GM18868 (cell line): ENCODE measurements around the gene COL27A1.

Experiments used
- ATAC-seq: cut with Tn5 transposase; IDR thresholded peaks from one replicate; pipeline ENCODE4 v1.9.1; 2021; ENCODE audit warnings: mild to moderate bottlenecking, moderate library complexity; ENCODE audit not compliant: unreplicated experiment

Gene COL27A1

DNA sequence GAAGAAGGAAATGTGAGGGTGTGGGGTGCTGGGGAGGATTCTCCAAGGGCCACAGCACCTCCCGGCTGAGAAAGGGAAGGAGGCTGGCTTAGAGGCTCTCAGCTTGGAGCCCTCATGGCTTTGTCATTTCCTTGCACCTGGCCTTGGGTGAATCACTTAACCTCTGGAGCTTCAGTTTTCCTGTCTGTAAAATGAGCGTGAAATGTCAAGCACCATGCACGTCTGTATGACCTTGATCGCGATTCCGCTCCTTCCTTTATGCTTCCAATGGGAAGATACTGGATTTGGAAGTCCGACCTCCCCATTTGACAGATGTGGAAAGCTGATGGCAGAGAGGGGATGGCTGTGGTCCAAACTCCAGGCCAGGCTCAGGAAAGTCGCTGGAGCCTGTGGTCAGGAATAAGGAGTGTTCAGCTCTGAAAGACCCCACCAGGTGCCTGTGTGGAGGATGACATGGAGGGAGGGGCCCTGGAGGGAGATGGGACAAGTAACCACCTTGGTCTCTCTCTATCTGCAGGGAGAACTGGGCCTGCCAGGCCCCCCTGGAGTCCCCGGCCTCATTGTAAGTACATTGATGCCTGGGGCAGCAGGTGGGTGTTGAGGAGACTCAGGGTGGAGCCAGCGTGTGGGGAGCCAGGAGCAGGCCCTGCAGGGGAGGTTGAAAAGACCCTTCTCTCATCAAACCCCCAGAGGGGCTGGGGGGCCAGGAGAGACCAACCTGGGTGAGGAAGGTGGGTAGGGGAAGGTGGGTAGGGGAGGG lies 66.5 kb downstream of the COL27A1 start:
- ATAC-seq: no peak

DNA sequence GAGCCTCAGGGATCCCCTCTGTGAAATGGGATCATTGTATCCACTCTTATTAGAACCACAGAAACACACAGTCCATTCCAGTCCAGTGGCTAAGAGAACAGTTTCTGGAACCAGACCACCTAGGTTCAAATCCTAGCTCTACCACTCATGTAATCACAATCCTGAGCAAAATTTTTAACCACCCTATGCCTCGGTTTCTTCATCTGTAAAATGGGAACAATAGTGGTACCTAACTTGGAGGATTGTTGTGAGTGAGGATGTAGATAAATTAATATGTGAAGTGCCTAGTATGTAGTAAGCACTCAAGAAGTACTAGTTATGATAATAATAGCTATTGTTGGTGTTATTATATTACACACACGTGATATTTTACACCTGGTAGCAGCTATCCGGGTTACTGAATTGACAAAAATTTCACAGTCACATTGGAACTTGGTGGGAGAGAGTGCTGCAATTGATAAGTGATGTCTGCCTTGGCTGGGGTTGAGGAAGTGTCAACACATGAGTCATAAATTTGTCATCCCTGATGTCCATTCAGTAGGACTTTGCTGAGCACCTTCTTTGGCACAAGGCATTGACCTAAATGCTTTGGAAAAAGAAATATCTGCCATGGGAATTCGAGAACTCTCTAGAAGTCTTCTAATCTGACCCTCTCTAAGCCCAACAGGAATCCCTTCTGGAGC lies 68.4 kb downstream of the COL27A1 start:
- ATAC-seq: no peak

DNA sequence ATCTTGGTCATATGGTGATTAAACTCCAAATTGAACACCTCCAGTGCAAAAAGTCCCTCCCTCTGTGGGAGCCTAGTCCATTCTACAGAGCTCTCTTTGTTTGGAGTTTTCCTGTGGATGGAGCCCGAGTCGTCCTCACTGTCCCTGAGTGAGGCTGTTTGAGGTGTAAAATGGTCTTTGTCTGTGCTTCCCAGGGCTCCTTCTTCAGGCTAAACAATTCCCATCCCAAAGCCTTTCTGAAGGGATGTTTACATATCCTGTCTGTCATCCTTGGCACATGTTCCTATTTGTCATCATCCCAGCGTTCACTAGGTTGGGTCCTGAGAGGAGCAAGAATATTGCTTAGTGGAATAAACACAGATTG lies 68.9 kb downstream of the COL27A1 start:
- no peak for ATAC-seq

DNA sequence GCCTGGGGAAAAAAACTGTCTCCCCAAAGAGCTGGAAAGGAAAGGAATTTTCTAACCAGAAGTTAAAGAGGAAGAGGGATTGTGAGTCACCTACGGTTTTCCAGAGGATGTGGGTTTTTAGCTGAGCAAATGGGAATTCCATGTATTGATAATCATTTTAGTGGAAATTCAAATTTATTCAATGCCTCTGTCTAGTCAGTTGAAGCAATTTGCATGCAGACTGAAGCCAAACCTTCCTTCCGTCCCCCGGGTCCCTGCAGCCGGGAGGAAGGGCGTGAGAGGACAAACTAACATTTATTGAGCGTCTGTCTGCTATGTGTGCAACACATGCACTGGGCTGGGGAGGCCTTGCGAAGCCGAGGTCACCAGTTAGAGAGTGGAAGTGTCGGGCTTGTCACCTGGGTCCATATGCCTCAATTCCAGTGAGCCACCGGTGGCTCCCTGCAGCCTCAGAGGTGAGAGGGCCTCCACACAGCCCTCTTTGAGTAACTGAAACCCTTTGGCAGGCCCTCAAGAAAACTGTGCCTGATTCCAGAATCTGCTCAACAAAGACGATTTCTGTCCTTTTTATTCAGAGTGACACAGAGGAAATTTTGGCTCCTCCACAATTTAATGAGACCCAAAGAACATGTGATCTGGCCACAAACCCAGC lies 70.3 kb downstream of the COL27A1 start:
- no peak for ATAC-seq

DNA sequence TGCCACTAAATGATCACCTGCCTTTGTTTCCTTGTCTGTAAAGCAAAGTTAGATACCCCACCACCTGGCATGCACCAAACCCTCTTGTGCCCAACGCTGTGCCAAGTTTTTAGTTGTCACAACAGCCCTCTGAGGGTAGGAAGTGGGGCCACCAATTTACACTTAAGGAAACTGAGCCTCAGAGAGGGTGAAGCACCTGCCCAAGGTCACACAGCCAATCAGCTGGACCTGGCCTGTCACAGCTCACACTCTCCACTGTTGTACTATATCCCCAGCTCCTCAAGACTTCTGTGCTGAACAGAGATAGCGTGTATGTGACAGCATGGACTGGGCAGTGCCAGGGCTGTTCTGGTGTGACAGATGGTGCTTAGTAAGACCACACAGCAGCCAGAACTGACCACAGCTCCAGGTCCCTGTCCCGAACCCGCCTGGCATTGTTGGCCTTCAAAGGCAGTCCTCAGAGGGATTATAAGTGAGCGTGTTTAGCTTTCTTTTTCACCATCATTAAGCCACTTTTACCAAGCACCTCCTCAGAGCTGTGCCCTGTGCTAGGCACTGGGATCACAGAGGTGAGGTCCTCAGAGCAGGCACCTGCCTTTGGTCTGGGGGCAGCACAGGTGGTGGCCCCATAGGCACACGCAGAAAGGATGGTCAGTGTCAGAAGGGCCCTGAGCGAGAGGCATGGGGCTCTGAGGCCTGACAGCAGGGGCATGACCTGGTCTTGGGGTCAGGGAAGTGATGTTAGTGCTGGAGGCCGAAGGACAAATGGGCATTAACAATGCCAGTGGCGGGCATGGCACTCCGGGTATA lies 71.1 kb downstream of the COL27A1 start:
- no peak for ATAC-seq

DNA sequence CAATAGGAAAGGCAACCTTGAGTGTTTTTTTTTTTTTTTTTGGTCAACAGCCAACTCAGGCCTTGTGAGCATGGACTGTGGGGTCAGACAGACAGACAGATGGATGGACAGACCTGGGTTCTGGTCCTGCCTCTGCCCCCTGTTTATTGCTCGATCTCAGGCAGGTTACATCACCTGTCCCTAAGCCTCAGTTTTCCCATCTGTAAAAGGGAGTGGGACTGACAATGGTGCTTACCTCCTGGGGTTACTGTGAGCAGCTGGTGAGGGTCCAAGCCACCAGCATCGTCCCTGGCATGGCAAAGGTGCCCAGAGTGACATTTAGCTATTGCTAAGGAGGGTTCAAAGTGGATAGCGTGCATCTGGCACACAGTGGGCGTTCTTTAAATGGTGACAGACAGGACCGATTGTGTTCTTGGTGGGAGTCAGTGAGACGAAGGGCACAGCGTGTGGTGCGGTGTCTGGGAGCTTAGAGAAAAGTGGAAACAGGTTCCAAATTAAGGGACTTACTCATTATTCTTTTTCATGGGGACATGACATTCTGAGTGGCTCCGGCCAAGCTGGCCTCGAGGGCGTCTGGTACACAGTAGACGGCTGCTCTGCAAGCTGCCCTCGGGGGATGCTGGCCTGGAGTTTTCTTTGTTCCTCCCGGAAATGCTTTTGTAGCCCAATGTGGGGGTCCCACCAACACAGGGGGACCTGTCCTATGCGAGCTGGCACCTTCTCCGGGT lies 72.1 kb downstream of the COL27A1 start:
- no peak for ATAC-seq

DNA sequence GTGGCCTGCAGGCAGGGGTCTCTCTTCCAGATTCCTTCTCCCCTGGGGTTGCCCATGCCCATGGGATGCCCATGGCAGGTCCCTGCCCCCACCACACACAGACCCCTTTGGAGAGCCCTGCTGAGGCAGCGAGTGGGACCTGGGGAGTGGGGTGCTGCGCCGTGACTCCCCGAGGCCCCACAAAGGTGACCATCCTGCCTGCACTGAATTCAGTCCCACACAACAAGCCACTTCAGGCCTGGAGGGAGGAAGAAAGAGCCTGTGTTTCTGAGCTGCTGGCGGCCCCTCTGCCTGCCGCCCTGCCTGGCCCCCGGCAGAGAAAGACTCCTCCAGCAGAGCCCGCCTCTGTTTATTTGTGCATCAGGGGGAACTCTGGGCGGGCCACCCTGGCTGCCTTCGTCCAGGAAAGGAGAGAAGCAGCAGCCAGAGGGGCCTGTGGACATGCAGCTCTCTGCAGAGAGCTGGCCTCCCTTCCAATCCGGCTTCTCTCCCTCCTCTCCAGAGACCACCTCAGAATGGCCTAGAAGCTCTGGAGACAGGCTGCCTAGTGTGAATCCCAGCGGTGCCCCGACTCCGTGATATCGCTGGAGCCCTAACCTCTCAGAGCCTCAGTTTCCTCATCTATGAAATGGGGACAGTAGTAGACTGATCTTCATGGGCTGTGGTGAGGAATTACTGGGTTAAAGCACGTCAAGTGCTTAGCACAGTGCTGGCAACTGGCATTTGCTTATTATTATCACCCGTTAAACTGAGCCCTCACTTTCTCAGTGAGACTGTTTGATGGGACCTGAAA lies 72.9 kb downstream of the COL27A1 start:
- no peak for ATAC-seq

DNA sequence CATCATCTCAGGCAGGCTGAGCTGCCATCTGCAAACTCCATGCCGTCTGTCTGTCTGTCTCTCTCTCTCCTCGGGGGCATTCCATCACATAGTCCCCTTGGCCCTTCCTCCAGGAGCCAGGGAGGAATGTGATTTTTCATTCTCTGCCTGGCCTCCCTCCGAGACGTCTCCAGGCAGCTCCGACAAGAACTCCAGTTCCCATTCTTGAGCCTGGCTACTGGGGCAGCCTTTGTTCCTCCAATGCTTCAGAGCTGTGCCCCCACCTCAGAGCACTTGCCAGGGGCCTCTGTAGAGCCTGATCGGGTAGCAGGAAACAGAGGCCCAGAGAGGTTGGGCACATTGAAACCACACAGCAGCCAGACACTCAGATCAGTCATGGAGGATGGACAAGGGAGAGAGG lies 74.0 kb downstream of the COL27A1 start:
- no peak for ATAC-seq

DNA sequence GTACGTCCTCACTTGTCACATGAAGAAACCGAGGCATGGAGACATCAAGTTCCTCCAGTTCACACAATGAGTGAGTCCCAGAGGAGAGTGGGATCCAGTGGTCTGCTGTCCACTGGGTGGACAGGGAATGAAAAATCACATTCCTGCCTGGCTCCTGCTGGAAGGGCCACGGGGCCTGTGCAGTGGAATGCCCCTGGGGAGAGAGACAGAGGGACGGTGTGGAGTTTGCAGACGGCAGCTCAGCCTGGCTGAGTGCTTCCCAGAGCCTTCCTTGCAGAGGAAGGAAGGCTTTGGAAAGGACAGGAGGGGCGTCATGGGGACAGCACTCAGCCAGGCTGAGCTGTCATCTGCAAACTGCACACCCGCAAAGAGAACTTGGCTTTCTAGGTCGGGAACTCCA lies 74.7 kb downstream of the COL27A1 start:
- no peak for ATAC-seq

DNA sequence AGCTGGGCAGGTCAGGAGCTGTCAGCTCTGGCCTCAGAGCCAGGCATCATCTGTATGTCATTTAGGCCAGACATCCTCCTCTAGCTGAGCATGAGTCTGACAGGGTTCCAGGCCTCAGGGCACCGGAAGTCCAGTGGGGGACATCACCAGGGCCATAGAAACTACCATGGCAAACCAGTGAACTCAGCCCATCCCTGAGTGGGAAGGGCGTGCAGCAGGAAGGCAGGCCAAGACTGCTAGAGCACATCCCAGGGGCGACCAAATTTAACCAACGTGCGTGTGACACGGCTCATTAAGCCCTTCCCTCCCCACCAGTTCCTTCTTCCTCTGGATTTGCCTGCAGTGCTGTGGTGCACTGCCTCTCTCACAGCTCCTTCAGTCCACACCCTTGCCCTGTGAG lies 75.9 kb downstream of the COL27A1 start:
- ATAC-seq: no peak

DNA sequence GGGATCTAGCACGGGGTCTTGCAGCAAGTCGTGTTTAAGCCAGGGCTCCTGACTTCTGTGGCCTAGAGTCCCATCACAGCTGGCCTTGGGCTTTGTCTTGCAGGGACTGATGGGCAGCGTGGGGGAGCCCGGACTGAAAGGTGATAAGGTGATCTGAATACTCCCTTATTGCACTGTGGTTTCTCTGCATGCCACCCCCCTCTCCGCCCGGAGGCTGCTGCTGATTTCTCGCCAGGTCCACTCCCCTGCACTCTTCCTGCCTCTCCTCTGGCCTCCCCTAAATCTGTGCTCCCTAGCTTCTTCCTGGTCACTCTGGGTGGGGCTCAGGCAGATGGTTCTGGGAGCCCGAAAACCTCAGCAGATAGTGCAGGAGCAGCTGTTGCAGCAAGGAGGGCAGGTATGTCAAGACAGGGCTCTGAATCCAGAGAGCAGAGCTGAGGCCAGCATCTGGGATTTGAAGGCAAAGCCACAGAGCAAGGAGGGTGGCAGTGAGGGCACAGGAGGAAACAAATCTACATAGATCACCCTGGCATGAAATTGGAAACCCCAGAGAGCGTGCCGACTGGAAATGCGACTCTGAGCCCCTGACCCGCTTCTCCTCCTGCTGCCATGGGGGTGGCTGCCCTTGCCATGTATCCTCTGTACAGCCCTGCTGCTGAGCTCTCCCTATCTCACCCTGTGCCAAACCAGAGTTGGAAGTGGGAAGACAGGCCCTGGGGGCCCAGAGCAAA lies 76.5 kb downstream of the COL27A1 start:
- ATAC-seq: no peak

DNA sequence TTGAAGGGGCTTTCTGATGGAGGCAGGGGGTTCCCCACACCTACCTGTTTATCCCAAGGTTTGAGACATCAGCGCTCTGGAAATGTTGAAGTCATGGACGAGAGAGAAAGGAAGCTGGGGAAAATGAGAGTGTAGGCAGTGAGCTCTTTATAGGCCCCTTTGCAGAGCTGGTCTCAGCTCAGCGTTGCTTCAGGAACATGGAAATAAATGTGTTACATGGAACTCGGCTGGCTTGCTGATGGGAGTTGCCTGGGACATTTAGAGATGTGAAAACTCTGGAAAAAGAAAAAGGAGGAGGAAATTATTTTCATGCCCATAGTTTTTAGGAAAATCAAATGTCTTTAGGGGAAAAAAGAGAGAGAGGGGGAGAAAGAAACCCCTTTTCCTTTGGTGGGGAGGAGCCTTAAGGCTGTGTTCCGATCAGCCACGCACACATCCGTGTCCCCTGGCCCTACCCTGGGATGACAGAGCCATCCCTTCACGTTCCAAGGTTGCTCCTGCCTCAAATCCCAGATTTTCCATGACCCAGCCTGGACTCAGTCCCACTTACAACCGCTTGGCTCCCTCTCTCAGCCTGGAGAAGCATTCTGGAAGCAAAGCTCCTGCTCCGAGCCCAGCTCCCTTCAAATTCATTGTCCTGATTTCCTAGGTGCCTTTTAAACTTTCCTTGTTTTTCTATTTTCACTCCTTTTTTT lies 78.3 kb downstream of the COL27A1 start:
- no peak for ATAC-seq

DNA sequence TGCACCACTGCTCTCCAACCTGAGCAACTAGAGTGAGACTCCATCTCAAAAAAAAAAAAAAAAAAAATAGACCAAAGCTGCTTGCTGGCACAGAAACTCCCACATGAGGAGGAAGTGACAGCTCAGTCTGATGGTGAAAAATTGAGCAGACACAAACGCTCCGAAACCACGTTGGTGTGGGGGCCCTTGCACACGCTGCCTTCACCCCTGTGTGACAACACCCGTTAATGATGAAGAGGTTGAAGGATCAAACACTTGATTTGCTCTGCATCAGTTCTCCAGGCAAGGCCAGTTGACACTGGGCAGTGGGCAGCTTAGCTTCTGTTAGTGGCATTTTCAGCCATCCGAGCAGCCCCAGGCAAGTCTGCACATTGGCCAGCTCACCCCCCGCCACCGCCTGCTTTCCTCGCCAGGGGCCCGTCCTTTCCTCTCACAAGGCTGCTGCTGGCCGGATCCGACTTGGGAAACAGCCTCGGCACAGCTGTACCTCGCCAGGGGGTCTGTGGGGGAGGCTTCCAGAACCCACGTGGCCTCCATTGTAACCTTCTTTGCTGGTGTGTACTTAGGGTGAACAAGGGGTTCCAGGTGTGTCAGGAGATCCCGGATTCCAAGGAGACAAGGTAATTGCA lies 79.8 kb downstream of the COL27A1 start:
- ATAC-seq: no peak

DNA sequence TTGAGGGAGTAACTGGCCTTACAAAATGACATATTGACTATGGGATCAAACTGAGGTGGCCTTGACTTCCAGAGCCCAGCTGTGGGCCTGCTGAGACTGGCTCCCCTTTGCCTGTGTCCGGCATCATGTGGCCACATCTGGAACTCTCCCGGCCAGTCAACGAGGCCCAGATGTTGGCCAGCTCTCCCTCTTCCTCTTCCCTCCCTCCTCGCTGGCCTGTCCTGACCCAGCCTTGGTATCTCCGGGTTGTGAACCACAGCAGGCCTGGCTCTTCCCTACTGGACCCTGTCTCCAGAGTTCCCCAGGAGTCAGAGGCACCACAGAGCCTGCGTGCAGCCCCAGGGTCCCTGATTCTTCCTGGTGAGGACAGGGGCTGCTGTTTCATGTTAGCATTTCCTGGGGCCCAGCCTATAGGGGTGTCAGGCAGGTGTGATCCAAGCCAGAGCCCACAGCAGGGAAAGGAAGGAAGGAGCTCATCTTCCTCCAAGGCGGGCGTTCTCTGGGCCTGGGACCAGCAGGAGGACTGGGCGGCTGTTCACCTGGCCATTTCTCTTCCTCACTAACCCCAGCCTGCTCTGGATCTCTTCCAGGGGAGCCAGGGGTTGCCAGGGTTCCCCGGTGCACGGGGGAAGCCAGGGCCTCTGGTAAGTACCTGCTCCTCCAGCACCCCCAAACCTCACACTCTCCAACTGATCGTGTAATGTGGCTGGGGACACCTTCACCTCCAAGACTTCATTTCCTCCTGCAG lies 81.2 kb downstream of the COL27A1 start:
- no peak for ATAC-seq

DNA sequence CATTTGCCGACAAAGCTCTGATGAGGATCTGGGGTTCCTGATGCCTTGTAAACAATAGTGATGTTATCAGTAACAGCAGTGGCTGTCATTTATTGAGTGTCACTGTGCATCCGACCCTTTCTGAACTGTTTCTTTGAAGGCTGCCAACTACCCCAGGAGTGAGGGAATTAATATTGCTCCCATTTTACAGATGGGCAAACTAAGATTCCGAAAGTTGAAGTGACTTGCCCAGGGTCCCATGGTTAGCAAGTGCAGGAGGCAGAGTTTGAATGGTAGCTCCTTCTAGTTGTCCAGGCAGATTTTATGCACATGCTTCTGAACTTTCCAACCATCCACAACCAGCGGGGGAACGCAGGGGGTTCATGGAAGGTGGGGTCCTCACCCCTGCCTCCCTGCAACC lies 81.9 kb downstream of the COL27A1 start:
- no peak for ATAC-seq

DNA sequence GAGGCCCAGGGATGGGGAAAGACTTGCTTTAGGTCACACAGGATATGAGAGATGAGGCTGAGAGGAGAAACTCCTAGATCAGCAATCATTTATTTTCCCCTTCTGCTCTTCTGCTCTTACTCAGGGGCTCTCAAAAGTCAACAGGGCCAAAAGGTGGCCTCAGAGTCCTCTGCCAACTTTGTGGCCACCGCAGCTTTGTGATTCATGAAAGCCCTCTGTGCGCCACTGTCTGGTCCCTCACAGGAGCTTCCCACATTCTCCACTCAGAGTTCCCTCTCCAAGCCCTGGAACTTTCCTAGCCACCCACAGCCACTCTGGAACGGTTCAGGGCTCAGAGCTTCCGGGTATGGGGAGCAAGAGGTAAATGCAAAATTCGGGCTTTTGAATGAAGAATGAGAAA lies 82.4 kb downstream of the COL27A1 start:
- no peak for ATAC-seq

DNA sequence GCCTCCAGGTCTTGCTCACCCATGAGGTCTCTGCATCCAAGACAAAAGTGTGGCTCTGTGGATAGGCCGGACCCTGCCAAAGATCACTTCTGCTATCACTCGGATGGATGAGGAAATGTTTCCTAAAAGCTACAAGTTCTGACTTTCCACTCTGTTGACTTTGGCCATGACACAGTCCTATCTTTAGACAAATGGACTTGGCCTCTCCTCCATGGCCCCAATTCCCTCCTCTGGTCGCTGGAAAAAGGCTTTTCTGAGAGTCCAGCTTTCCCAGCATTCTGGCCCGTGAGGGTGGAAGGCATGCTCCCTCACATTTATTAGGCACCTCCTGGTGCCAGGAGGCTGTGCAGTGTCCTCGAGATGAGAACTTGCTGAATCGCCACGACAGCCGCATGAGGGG lies 83.1 kb downstream of the COL27A1 start:
- no peak for ATAC-seq
